HG02571 (cell line): ENCODE measurements around the gene CEP135.
"Not testable (repeated sequence)": the region's sequence is repeated elsewhere in the genome, so short reads cannot be mapped to it uniquely, and the experiment has no call there.

ENCODE experiments used
- ATAC-seq: cut with Tn5 transposase; IDR thresholded peaks from one replicate; pipeline ENCODE4 v1.9.1; 2021; ENCODE audit warnings: mild to moderate bottlenecking, moderate library complexity; ENCODE audit not compliant: unreplicated experiment

The CEP135 gene

DNA sequence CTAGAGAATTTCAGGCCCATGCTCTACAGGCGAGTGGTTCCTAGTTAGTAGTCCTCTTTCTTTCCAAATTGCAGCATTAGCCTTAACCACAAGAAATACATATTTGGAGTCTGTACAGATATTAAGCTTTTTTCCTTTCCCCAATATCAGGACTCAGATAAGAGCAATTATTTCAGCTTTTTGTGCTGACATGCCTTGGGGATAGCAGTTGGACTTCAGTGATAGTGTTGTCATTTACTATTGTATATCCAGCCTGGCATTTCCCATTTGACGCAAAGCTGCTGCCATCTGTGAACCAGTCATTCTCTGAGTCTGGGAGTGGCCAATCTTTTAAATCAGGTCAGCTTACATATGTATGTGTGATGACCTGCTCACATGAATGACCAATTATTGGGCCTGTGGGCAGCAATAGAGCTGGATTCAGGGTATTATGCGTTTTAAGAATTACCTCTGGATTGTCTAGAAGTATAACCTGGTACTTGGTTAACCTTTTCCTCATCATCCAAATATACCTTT lies 6.8 kb upstream of the CEP135 start:
- ATAC-seq = no peak

DNA sequence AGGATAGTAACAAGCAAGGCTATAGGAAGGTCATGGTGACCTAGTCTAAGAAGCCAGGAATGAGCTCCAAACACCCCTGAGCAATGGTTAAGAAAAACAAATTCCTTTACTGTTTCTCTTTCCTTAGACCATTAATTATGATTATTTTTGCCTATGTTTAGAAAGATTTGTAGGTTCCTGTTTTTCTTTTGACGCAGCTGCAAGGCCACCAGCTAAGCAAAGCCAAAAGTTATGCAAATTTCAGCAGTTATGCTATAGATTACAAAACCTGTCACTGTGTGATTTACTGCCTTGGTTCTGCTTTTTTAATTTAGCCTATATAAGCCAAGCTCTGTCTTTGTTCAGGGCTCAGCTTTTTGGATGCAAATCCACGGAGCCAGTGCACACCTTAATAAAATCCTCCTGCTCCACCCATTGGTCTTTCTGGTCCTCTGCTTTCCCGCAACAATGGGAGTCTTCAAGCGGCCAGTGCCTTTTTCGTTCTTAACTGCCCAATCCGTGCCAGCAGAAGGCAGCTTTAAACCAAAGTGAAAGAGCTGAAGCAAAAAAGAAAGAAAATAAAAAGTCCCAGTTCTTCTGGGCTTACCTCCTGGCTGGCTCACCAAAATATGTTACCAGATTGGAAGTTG lies 1.4 kb upstream of the CEP135 start:
- peak; percentile 29 for ATAC-seq

DNA sequence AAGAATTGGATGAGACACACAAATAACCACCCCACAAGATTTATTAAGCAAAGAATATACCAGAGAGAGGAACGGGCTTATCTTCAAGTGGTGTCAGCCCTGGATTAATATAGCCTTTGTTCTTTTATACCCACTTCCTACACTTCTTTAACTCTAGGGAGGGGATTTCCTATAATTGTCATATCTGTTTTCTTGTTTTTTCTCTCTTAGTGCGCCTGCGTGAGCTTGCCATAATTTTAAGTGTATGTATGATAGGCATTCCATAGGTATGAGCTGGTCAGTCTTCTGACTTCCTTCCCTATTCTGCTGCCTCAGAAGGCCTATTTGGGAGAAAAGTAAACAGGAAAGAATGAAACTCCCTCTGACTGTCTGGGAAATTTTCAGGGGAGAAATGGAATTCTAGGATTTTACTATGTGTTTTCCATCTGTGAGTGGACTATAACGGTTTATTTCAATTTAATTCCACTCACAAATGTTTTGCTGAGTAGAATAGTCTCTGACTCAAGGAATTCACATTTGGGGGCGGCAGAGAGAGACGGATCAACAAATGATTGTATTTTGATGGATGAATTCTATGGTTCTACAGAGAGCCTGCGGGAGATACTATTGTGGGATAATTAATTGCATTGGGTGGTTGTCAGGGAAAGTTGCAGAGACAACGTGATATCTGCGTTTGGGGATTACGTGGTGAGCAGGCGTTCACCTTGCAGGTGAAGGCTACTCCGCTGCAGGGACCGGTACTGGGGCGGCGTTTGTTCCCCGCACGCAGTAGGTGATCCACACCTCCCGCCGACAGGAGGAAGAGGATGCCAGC lies 626 bp upstream of the CEP135 start:
- peak; percentile 19 for ATAC-seq

DNA sequence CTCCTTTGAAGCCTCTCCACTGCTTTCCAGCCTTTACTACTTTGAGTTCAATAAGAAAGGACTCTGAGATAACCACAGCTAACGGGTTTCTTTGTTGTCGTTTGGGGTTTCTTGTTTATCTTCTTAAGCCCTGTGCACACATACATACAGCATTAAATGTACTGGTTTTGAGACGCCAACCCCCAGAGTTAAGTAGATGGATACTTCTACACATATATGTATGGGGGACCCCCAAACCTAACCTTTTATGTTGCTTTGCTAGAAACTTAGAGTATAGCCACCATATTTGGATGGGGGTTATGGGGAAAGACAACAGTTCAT lies 697 bp downstream of the CEP135 start:
- no peak for ATAC-seq

DNA sequence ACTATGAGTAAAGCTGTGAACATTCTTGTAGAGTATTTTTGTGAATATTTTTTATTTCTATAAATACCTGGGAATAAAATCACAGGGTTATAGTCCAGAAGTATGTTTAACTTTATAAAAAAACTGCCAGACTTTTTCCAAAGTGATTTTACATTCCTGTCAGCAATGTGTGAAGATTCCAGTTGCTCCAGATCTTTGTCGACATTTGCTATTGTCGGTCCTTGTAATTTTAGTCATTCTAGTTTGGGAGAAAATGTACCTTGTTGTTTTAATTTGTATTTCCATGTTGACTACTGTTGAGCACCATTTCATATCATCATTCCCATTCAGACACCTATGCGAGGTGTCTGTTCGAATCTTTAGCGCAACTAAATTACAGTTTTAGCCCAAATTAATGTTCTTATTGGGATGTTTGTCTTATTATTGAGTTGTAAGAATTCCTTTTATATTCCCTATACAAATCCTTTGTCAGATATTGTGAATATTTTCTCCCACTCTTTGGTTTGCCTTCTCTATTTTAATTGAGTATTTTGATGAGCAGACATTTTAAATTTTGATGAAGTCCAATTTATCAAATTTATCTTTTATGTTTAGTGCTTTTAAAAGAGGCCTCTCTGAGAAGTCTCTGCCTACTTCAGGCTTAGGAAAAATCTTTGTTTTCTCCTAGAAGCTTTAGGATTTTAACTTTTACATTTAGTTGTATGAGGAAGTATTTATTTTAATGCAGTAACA lies 2.6 kb downstream of the CEP135 start:
- no peak for ATAC-seq

DNA sequence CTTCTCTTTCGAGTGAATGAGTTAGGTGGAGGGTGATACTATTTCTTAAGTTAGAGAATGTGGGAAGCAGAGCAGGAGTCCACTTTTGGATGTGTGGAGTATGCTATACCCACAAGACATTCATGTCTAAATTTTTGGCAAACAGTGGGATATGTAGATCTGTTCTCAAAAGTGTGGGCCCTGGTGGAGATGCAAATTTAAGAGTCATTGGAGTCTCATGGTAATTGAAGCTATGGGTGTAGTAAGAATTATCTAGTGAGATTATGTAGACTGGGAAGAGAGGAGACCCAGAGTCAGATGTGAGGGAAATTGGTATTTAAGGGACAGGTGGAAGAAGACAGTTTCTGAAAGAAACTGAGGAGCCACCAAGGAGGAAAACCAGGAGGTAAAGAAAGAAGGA lies 7.0 kb downstream of the CEP135 start:
- no peak for ATAC-seq

DNA sequence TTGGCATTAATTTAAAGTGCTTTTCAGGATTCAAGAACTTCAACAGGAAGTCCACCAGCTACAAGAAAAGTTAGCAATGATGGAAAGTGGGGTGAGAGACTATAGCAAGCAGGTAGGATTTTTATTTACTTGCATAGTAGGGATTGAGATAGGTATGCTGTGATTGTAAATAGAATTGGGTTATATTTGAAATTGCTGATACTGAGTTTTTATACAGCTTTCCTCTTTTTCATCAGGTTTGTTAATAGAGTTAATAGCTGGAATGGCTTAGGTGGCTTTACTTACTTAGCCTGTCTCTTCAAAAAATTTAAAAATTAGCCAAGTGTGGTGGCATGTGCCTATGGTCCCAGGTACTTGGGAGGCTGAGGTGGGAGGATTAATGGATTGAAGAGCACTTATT lies 10.9 kb downstream of the CEP135 start:
- ATAC-seq = no peak

DNA sequence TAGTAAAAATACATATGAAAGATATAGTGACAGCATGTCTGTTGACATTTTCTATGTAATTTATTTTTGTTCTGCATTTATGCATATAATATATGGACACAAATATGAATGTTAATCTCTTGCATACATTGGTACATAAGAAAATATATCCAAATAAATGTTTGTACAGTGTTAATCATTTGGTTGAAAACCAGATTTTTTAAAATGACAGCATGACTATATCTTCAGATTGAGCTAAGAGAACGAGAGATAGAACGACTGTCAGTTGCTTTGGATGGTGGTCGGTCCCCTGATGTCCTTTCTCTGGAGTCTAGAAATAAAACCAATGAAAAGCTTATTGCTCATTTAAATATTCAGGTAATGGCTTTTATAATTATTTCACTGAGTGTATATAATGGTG lies 15.3 kb downstream of the CEP135 start:
- ATAC-seq = no peak

DNA sequence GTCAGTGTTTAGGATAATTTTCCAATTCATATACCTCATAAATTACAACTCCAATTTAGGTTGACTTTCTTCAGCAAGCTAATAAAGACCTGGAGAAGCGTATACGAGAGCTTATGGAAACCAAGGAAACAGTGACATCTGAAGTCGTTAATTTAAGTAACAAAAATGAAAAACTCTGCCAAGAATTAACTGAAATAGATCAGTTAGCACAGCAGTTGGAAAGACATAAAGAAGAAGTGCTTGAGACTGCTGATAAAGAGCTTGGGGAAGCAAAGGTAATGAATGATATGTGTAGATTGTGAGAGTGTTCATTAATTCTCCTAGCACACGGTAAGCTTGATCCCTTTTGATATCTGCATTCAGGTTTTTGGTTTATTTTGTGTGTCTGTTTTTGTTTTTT lies 16.8 kb downstream of the CEP135 start:
- no peak for ATAC-seq

DNA sequence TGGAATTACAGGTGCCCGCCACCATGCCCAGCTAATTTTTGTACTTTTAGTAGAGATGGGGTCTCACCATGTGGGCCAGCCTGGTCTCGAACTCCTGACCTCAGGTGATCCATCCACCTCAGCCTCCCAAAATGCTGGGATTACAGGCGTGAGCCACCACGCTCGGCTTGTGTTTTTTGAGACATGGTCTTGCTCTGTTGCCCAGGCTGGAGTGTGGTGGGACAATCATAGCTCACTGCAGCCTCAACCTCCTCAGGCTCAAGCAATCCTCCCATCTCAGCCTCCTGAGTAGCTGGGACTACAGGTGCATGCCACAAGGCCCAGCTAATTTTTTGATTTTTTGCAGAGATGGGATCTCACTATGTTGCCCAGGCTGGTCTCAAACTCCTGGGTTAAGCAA lies 17.6 kb downstream of the CEP135 start:
- ATAC-seq = not testable (repeated sequence)

DNA sequence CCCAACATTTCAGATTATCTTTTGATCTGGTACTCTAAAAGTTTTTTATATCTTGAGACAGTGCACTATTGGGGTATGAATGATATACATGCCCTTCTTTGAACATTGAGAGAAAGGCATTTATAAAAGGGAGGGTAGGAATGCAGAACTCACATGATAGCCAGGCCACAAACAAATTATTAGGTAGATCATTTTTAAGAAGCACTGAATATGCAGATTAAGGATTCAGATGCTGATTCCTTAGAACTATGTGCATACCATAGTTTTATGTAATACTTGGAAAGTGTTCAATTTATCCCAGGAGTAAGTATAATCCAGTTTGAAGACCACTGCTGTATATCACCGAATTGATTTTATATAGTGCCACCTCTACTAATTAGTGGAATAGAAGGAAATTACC lies 18.6 kb downstream of the CEP135 start:
- no peak for ATAC-seq

DNA sequence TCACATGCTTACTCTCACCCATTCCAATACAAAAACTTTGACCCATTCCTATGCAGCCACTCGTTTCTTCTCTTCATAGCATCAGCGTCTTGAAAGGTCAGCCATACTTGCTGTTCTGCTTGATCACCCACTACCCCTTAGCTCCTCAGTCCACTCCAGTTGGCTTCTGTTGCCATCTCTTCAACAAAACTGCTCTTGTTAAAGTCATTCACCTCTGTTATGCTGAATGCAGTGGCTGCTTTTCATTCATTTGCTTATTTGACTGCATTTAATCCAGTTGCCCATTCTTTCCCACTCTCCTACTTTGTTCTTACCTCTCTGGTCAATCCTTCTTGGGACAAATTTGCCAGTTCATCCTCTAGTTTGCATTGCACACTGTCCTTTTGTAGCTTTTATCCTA lies 24.9 kb downstream of the CEP135 start:
- ATAC-seq = no peak

DNA sequence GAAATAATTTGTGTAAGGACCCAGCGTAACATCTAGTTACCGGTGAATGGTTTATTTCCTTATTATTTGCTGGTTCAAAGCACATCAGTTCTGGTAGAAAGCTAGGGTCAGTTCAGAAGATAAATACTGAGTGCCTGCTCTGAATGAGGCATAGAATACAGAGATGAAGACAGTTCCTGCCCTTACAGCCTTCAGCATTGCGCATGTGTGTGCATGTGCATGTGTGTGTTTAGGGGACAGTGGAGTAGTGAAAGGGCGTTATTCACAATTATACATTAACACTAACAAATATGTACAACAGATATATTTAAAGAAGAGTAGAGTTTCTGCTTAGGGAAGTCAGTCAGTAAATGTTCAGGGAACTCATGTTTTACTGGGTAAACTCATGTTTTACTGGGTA lies 29.1 kb downstream of the CEP135 start:
- ATAC-seq = no peak

DNA sequence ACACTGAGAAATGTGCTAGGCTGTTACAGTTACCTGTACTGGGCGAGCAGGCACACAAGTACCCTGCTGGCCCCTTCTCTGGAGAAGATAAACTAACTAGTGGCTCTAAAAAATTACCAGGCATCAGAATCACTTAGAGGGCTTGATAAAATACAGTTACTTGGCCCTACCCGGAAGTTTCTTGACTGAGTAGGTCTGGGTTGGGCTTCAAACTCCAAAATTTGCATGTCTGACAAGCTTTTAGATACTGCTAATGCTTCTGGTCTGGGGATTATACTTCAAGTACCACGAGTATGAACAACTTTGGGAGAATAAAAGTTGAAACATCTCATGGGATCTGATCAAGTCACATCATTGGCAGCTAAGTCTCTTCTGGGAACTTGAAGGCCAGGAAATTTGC lies 30.8 kb downstream of the CEP135 start:
- ATAC-seq = peak; percentile 72

DNA sequence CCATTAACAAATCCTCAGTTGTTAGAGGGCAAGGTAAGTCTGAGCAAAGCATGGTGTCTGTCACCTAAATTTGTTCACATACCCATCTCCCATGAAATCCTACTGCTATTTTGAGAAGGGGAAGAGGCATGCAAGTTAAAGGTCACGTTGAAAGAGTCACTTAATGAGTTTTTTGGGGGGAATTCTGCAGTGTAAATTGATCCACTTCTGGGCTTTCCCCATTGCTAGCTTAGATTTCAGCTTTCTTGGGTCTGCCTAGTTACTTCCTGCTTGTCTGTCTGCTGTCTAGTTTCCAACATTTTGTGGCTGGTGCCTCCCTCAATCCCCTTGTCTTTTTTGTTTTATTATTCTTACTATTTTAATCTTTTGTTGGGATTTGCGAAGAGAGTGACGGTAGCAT lies 32.0 kb downstream of the CEP135 start:
- no peak for ATAC-seq

DNA sequence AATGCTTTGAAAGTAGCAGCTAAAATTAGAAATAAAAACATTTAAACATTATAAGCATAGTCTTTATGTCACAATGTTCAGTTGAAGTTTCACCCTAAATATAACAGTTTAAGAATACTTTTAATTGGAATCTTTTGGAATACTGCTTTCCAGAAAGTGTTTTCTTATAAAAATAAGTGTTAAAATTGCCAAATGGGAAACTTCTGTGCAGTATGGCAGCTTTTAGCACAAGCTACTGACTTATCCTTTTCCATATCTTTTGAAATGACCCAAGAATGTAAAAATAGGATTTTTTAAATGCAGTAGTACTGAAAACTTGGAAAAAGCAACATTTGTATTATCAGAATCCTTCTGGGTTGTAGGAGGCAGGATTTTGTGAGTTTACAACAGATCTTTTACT lies 34.2 kb downstream of the CEP135 start:
- ATAC-seq = no peak

DNA sequence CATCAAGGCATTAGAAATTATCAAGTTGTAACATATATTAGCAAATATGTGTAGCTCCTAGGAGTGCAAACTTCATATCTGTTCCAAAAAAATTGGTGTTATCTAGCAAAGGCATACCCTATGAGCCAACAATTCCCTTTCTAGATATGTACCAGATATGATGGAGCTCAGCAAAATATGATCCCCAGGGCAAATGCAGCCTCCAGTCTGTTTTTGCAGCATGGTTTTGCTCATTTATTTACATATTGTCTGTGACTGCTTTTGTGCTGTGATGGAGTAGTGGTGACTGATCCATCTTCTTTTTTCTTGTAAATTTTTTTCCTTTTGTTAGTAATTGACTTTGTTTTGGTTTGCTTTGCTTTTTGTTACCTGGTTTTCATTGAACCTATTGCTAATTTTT lies 41.0 kb downstream of the CEP135 start:
- ATAC-seq = no peak

DNA sequence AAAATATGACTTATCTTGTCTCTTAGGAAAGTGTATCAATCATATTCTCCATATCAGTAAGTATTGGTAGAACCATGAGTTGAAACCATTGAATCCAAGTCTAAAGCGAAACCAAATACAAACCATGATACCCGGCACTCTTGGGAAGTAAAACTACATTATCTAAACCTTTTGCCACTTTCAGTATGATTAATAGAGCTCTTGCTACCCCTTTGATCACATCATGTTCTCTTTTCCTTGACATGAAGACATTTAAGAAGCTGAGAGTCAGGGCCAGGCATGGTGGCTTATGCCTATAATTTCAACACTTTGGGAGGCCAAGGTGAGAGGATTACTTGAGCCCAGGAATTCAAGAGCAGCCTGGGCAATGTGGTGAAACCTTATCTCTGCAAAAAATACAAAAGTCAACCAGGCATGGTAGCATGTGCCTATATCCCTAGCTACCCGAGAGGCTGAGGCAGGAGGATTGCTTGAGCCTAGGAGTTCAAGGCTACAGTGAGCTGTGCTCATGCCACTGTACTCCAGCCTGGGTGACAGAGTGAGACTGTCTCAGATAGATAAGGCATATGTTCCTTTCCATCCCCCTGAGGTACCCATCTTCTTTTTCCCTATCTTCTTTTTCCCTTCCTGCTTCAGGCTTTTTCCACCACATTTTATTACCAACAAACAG lies 45.4 kb downstream of the CEP135 start:
- peak; percentile 66 for ATAC-seq

DNA sequence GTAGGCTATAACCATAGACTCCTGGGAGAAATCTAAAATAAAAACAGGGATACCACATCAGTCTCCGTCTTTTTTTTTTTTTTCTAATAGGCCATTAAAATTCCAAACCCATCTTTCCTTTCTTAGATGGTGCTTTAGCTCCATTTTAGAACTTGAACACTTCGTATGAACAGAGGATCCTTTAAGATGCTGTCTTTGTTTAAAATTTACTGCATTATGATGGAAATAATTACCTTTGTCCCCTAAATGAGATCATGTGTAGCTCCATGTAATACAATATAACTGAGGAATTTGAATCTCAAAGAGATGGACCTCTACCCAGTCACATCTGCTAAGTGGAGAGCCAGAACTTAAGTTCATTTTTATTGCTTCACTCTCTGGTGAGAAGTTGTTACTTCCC lies 47.9 kb downstream of the CEP135 start:
- no peak for ATAC-seq

DNA sequence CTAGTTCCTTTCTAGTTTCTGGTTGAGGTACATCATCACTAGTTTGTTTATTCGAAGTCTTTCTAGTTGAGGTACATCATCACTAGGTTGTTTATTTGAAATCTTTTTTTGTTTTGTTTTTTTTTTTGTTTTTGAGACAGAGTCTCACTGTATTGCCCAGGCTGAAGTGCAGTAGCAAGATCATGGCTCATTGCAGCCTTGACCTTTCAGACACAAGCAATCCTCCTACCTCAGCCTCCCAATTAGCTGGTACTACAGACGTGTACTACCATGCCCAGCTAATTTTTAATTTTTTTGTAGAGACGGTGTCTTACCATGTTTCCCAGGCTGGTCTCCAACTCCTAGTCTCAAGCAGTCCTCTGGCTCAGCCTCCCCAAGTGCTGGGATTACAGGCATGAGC lies 54.9 kb downstream of the CEP135 start:
- no peak for ATAC-seq

DNA sequence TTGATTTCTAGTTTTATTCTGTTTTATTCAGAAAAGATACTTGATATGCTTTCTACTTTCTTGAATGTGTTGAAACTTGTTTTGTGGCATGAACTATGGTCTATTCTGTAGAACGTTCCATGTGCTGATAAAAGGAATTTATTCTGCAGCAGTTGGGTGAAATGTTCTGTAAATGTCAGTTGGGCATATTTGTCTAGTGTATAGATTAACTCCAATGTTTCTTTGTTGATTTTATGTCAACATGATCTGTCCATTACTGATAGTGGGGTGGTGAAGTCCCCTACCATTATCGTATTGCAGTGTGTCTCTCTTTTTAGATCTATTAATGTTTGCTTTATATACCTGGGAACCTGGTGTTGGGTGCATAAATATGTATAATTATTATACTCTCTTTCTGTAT lies 55.5 kb downstream of the CEP135 start:
- no peak for ATAC-seq
